H1 (cell line): ENCODE data around the gene KLHL40. TPM values are rescaled to one million over a fixed set of nuclear protein-coding genes. Genes with fewer than 3 reads are reported as not detected.

Experiments
- CHD7 ChIP-seq: fragments of 300-600 bp; sonication (generic); IDR thresholded peaks from 2 replicates; pipeline ENCODE4 v1.7.1; 2012; ENCODE audit warnings: low read length, moderate library complexity, mild to moderate bottlenecking, inconsistent platforms; ENCODE audit not compliant: insufficient replicate concordance
- JUND ChIP-seq: IDR thresholded peaks from 2 replicates; pipeline ENCODE4 v1.6.1; 2011; ENCODE audit warnings: mild to moderate bottlenecking, improper control_type of control experiment, low read length
- SP2 ChIP-seq: IDR thresholded peaks from 2 replicates; pipeline ENCODE4 v1.6.1; 2012; ENCODE audit warnings: mild to moderate bottlenecking, low read length, inconsistent platforms
- SP4 ChIP-seq: IDR thresholded peaks from 2 replicates; pipeline ENCODE4 v1.6.1; 2012; ENCODE audit warnings: low read length, inconsistent platforms
- TAF7 ChIP-seq: optimal IDR thresholded peaks from 2 replicates; pipeline ENCODE3; 2011; ENCODE audit warnings: low read depth, mild to moderate bottlenecking, inconsistent platforms, low read length, moderate library complexity, borderline replicate concordance
- polyA plus RNA-seq, 7 experiments: library from polyadenylated mRNA; depleted of rRNA in 3 of 7; stranded (reverse) in 5 of 7; unstranded in 2 of 7; fragments of >200 nt in 5 of 7; fragments of 200-250 nt in 2 of 7; gene quantifications; 1 replicate in 5 of 7; 2 replicates in 1 of 7; 4 replicates in 1 of 7; pipeline versions ENCODE4 v1.2.1 to v1.2.3, GENCODE V29; 2011 to 2013; ENCODE audit warnings: missing spikeins in 2 of 7, mixed read lengths in 2 of 7
- total RNA-seq: library from RNA; stranded (reverse); fragmentation: NEBNext Ultra II Directional; extraction: Animal tissue kit (Norgen Biotek cat#: 25700); gene quantifications from 2 replicates; pipeline ENCODE4 v1.2.1, GENCODE V29; 2021

The KLHL40 gene
- total and polyA plus RNA-seq, 2 of the 8 experiments (the other 6 are each of a cell fraction or from before 2014, with no cell fraction given): 0.02 TPM; not detected in 1

GRCh38 chr3:42694366-42694765 is 9.0 kb downstream of the KLHL40 start (continued):
- TF ChIP-seq TAF7 (no peak), CHD7 (no peak), JUND (no peak), SP2 (no peak), SP4 (no peak)
